HepG2 (cell line): ENCODE results near the gene HSD17B11. TPM values are rescaled to one million over a fixed set of nuclear protein-coding genes. Genes with fewer than 3 reads are reported as not detected.

Experiments used
- DNMT1 ChIP-seq: sonication (generic); formaldehyde crosslinking; IDR thresholded peaks from 2 replicates; pipeline ENCODE4 v1.5.1; 2020; ENCODE audit warnings: mild to moderate bottlenecking, missing genetic modification reagents
- ERF ChIP-seq: IDR thresholded peaks from 2 replicates; pipeline ENCODE4 v1.6.1; 2018; ENCODE audit warnings: missing biosample characterization, missing genetic modification reagents
- MYPOP ChIP-seq: sonication (generic); formaldehyde crosslinking; IDR thresholded peaks from 2 replicates; pipeline ENCODE4 v1.8.1; 2023; ENCODE audit warnings: mild to moderate bottlenecking, moderate library complexity, missing genetic modification reagents
- NCOR1 ChIP-seq: fragments of 200-600 bp; sonication (generic); IDR thresholded peaks from 2 replicates; pipeline ENCODE4 v1.7.0; 2017; ENCODE audit warnings: antibody characterized with exemption, low read length, borderline replicate concordance
- NFIC ChIP-seq: IDR thresholded peaks from 2 replicates; pipeline ENCODE4 v1.6.1; 2012; ENCODE audit warnings: mild to moderate bottlenecking, low read length, inconsistent platforms
- NPAS2 ChIP-seq: sonication (generic); formaldehyde crosslinking; IDR thresholded peaks from 2 replicates; pipeline ENCODE4 v1.8.0; 2022; ENCODE audit warnings: mild to moderate bottlenecking, missing genetic modification reagents, borderline replicate concordance
- ONECUT2 ChIP-seq: sonication (generic); formaldehyde crosslinking; IDR thresholded peaks from 2 replicates; pipeline ENCODE4 v1.4.0; 2020; ENCODE audit warnings: missing genetic modification reagents
- PATZ1 ChIP-seq: sonication (generic); formaldehyde crosslinking; IDR thresholded peaks from 2 replicates; pipeline ENCODE4 v1.4.0; 2020; ENCODE audit warnings: missing genetic modification reagents
- PHF20 ChIP-seq: sonication (generic); formaldehyde crosslinking; IDR thresholded peaks from 2 replicates; pipeline ENCODE4 v1.5.0; 2020; ENCODE audit warnings: mild to moderate bottlenecking, missing genetic modification reagents
- RBFOX2 ChIP-seq: fragments of 200-400 bp; formaldehyde crosslinking; IDR thresholded peaks from 2 replicates; pipeline ENCODE4 v1.6.1; 2017; ENCODE audit warnings: low read depth, mild to moderate bottlenecking, low read length
- SIX1 ChIP-seq: sonication (generic); formaldehyde crosslinking; IDR thresholded peaks from 2 replicates; pipeline ENCODE4 v1.4.0; 2020; ENCODE audit warnings: missing genetic modification reagents, borderline replicate concordance
- SKI ChIP-seq: fragments of 450-650 bp; IDR thresholded peaks from one replicate; pipeline ENCODE4 v1.6.1; 2018; ENCODE audit warnings: mild to moderate bottlenecking; ENCODE audit not compliant: partially characterized antibody
- SPEN ChIP-seq: sonication (generic); formaldehyde crosslinking; IDR thresholded peaks from 2 replicates; pipeline ENCODE4 v1.5.1; 2020; ENCODE audit warnings: low read depth, mild to moderate bottlenecking, missing genetic modification reagents
- TAF1 ChIP-seq: sonication (generic); formaldehyde crosslinking; IDR thresholded peaks from 2 replicates; pipeline ENCODE4 v1.4.0; 2020; ENCODE audit warnings: missing genetic modification reagents
- TEAD2 ChIP-seq: sonication (generic); formaldehyde crosslinking; IDR thresholded peaks from 2 replicates; pipeline ENCODE4 v1.9.0; 2021; ENCODE audit warnings: missing genetic modification reagents
- TEAD3 ChIP-seq: optimal IDR thresholded peaks from 2 replicates; pipeline ENCODE3; 2016; ENCODE audit warnings: borderline replicate concordance
- ZNF101 ChIP-seq: sonication (generic); formaldehyde crosslinking; IDR thresholded peaks from 2 replicates; pipeline ENCODE4 v1.4.0; 2020; ENCODE audit warnings: mild to moderate bottlenecking, low read depth, missing genetic modification reagents, borderline replicate concordance
- ZNF18 ChIP-seq: sonication (generic); formaldehyde crosslinking; IDR thresholded peaks from 2 replicates; pipeline ENCODE4 v1.8.0; 2022; ENCODE audit warnings: mild to moderate bottlenecking, missing genetic modification reagents; ENCODE audit not compliant: insufficient replicate concordance
- ZNF333 ChIP-seq: sonication (generic); formaldehyde crosslinking; IDR thresholded peaks from 2 replicates; pipeline ENCODE4 v1.4.0; 2020; ENCODE audit warnings: mild to moderate bottlenecking, missing genetic modification reagents, borderline replicate concordance
- ZNF687 ChIP-seq: sonication (generic); formaldehyde crosslinking; IDR thresholded peaks from 2 replicates; pipeline ENCODE4 v1.5.1; 2020; ENCODE audit warnings: mild to moderate bottlenecking, missing genetic modification reagents, moderate library complexity
- polyA plus RNA-seq, 8 experiments: library from polyadenylated mRNA; depleted of rRNA in 3 of 8; stranded (reverse) in 7 of 8; unstranded in 1 of 8; fragments of >200 nt; fragmentation: Illumina TruSeq in 4 of 8; extraction: Trizol in 4 of 8; gene quantifications; 2 replicates each; pipeline versions ENCODE4 v1.2.1 to v1.2.3, GENCODE V29; 2011 to 2016; ENCODE audit warnings: low read depth in 4 of 8, missing spikeins in 1 of 8, mixed read lengths in 1 of 8; ENCODE audit not compliant: insufficient read depth in 1 of 8
- total RNA-seq, 5 experiments: library from RNA; depleted of rRNA; stranded (reverse); fragments of >200 nt; fragmentation: Illumina TruSeq; extraction: Trizol; gene quantifications; 2 replicates each; pipeline ENCODE4 v1.2.3, GENCODE V29; 2016; ENCODE audit warnings: low read depth in 1 of 5

HSD17B11 gene
- total and polyA plus RNA-seq, 2 of the 13 experiments (the other 11 are each of a cell fraction or from before 2014, with no cell fraction given) = 121 to 158 TPM

GRCh38 chr4:87422104-87423052 lies 31.4 kb upstream of the HSD17B11 start, which contains the start of gene NUDT9 (continued):
- TF ChIP-seq TAF1 (peak; percentile 86), SIX1 (no peak; the same call in 1 of the 2 replicates), ZNF101 (CRISPR knock-in tag) (no peak), ERF (peak; percentile 41; the same call in 1 of the 2 replicates), DNMT1 (CRISPR knock-in tag) (peak; percentile 21; the same call in 1 of the 2 replicates), ZNF333 (CRISPR knock-in tag) (peak; percentile 73; the same call in 1 of the 2 replicates), PATZ1 (CRISPR knock-in tag) (0 out of 2 replicates have a peak, but pooled peaks have one; percentile 13), TEAD3 (CRISPR knock-in tag) (no peak), ZNF18 (CRISPR knock-in tag) (peak; percentile 49), TEAD2 (CRISPR knock-in tag) (no peak), ZNF687 (CRISPR knock-in tag) (peak; percentile 98), SPEN (peak; percentile 89), MYPOP (CRISPR knock-in tag) (peak; percentile 89), ONECUT2 (CRISPR knock-in tag) (peak; percentile 66), NPAS2 (CRISPR knock-in tag) (0 out of 2 replicates have a peak, but pooled peaks have one; percentile 50), RBFOX2 (peak; percentile 80), NCOR1 (no peak), SKI (peak; percentile 22), NFIC (peak; percentile 55; the same call in 1 of the 2 replicates), PHF20 (CRISPR knock-in tag) (peak; percentile 91)
